Adrenal gland (tissue), 12 donors: ENCODE data around the gene GPR152. TPM values are rescaled to one million over a fixed set of nuclear protein-coding genes. Genes with fewer than 3 reads are reported as not detected.

ENCODE experiments used
- DNase-seq, 7 donors: peaks; one replicate each; pipeline ENCODE4 v3.0.0-alpha.2; 2019 to 2020
- H3K27ac ChIP-seq, 5 donors: fragments of 200-600 bp; sonication (generic) in 4 of 5; 1 replicate in 3 of 5; 2 replicates in 2 of 5; pipeline versions ENCODE4 v1.5.1 to v1.8.0; 2016 to 2020; ENCODE audit warnings: mild to moderate bottlenecking in 1 of 5
- H3K27me3 ChIP-seq: fragments of 200-600 bp; 2 replicates; pipeline ENCODE4 v1.8.0; 2021
- H3K36me3 ChIP-seq, 2 donors: fragments of 200-600 bp; replicated peaks in 1 of 2; 1 replicate in 1 of 2; 2 replicates in 1 of 2; pipeline versions ENCODE4 v1.5.1 to v1.8.0; 2018 to 2022
- H3K4me1 ChIP-seq, 2 donors: fragments of 200-600 bp; replicated peaks in 1 of 2; 1 replicate in 1 of 2; 2 replicates in 1 of 2; pipeline versions ENCODE4 v1.5.1 to v1.8.0; 2018 to 2021
- H3K4me3 ChIP-seq, 4 donors: fragments of 200-600 bp; sonication (generic) in 3 of 4; one replicate each; pipeline ENCODE4 v1.5.1; 2016 to 2018
- H3K9me3 ChIP-seq, 3 donors: fragments of 200-600 bp; sonication (generic) in 1 of 3; replicated peaks in 1 of 3; 1 replicate in 2 of 3; 2 replicates in 1 of 3; pipeline versions ENCODE4 v1.5.1 to v1.8.0; 2016 to 2021
- CTCF ChIP-seq, 6 experiments: fragments of 450-650 bp in 4 of 6; fragments of 200-600 bp in 2 of 6; sonication (generic) in 1 of 6; IDR thresholded peaks; 1 replicate in 5 of 6; 2 replicates in 1 of 6; pipeline versions ENCODE4 v1.5.1 to v1.8.0; 2016 to 2021; ENCODE audit warnings: antibody characterized with exemption in 6 of 6, mild to moderate bottlenecking in 2 of 6, moderate library complexity in 1 of 6
- POLR2A ChIP-seq, 2 donors: fragments of 450-650 bp; IDR thresholded peaks; one replicate each; pipeline ENCODE4 v1.6.1; 2017; ENCODE audit warnings: antibody characterized with exemption in 2 of 2, mild to moderate bottlenecking in 2 of 2, moderate library complexity in 1 of 2
- WGBS, 4 donors: extraction: QIAGEN DNeasy Blood & Tissue Kit in 2 of 4; methylation state at CpG; one replicate each; pipeline versions ENCODE4 v1.1.5 to v1.1.7; 2013 to 2017; 5-methylcytosine and 5-hydroxymethylcytosine counted together
- intact Hi-C, 2 donors: fragments of 100-400 bp; cut with DNase I; formaldehyde crosslinking; loops; one replicate each; pipeline versions ENCODE4 v1.14.1 to v1.15.0; 2022 to 2023
- polyA plus RNA-seq, 3 donors: library from polyadenylated mRNA; stranded (reverse); fragments of 200-250 nt in 2 of 3; fragments of 350-450 nt in 1 of 3; fragmentation: Illumina TruSeq in 1 of 3; extraction: RNeasy Lipid Tissue Mini Kit (QIAGEN cat#74804) in 1 of 3; gene quantifications; one replicate each; pipeline ENCODE4 v1.2.3, GENCODE V29; 2013 to 2014
- total RNA-seq, 9 donors: library from RNA; depleted of rRNA in 4 of 9; stranded (reverse); fragments of >200 nt in 4 of 9; fragments of 120-200 nt in 1 of 9; fragmentation: NEBNext Ultra II Directional in 1 of 9; extraction: Animal tissue kit (Norgen Biotek cat#: 25700) in 1 of 9; gene quantifications; one replicate each; pipeline versions ENCODE4 v1.1.0 to v1.2.4, GENCODE V29; 2013 to 2023
- donor health status: healthy with polysubstance abuse.
- donor health status: Bipolar disorder and iron deficiency.
- donor health status: DM: yes; HTN: yes; CAD: no.
- donor health status: DM: no; HTN: no; CAD: no.
- donor health status: DM: no; HTN: no; CAD: no.
- donor health status: DM: yes; HTN: yes; CAD: no.

GPR152 gene
- total and polyA plus RNA-seq, 12 donors, result 0.18 TPM; not detected in 11

GRCh38 chr11:67415501-67416304 lies 36.8 kb downstream of the GPR152 start, which contains the start of gene CARNS1:
CARNS1 (plus strand) TSS chr11:67415678; CDS start chr11:67416200, 522 bp downstream.
- TF ChIP-seq CTCF (IDR thresholded peaks at IDR 0.05) (no peak), POLR2A (IDR thresholded peaks at IDR 0.05) (no peak)
- DNase-seq, result no peak
- H3K4me3 ChIP-seq, result peak within 1 kb of the TSS in 1 of 4 donors; percentile 38
- WGBS, 4 donors, result 5 to 32% (median 8%) methylated on average over 7 to 67 of the region's 67 CpGs
- H3K36me3 ChIP-seq, result no peaks in the 10 kb centered on the region
- intact Hi-C loops, result no loop called here
- peaks cover 10 to 16% of the 10 kb centered on the region in 2 donors for H3K4me1 ChIP-seq
- no peaks in the 10 kb centered on the region for H3K9me3 ChIP-seq
- peaks cover 21% of the 10 kb centered on the region for H3K27me3 ChIP-seq
- H3K27ac ChIP-seq, result no peak within 1 kb of the TSS

DNA sequence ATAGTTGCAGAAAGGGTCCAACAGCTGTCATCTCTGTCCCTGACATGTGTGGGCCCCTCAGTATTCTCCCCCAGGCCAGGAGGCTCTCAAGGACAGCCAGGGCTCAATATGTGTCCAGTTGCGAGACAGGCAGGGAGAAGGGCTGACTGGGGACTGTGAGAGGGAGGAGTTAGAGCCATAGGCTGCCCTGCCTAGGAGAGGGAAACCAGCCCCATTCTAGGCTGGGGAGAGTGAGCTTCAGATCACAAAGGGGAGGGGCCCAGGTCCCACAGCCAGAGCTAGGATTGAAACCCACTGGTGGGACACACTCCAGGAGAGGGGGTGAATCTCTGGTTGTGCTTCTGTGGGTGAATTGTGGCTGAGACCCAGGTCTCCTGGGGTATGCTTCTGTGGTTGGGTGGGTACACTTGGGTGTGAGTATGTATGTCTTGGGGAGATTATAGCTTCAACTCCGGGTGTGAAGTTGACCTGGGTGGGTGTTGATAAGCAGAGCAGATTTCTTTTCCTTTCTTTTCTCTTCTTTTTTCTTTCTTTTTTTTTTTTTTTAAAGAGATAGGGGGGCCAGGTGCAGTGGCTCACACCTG lies 39.2 kb downstream of the GPR152 start:
- no peaks in the 10 kb centered on the region for H3K9me3 ChIP-seq
- H3K36me3 ChIP-seq, result no peaks in the 10 kb centered on the region
- peaks cover 4 to 9% of the 10 kb centered on the region in 2 donors for H3K4me1 ChIP-seq
- H3K4me3 ChIP-seq, result no peak overlapping the region
- intact Hi-C loops, result no loop called here
- peaks cover 34% of the 10 kb centered on the region for H3K27me3 ChIP-seq
- 41 to 76% (median 55%) methylated on average over 2 of the region's 2 CpGs for WGBS, 4 donors
- no peak overlapping the region for H3K27ac ChIP-seq
- DNase-seq, result no peak
- TF ChIP-seq POLR2A (IDR thresholded peaks at IDR 0.05), result no peak
- TF ChIP-seq CTCF (IDR thresholded peaks at IDR 0.05), result no peak

GRCh38 chr11:67412495-67413179 lies 39.9 kb downstream of the GPR152 start:
- no peak for TF ChIP-seq CTCF (IDR thresholded peaks at IDR 0.05)
- TF ChIP-seq POLR2A (IDR thresholded peaks at IDR 0.05), result no peak
- Histone ChIP-seq H3K27me3 (peaks cover 39% of the 10 kb centered on the region), H3K36me3 (no peaks in the 10 kb centered on the region), H3K9me3 (no peaks in the 10 kb centered on the region), H3K27ac (no peak overlapping the region), H3K4me3 (no peak overlapping the region), H3K4me1 (peaks cover 4 to 9% of the 10 kb centered on the region in 2 donors)
- 49 to 63% (median 51%) methylated on average over 5 to 9 of the region's 9 CpGs for WGBS, 4 donors
- intact Hi-C loops, result no loop called here
- no peak for DNase-seq

DNA sequence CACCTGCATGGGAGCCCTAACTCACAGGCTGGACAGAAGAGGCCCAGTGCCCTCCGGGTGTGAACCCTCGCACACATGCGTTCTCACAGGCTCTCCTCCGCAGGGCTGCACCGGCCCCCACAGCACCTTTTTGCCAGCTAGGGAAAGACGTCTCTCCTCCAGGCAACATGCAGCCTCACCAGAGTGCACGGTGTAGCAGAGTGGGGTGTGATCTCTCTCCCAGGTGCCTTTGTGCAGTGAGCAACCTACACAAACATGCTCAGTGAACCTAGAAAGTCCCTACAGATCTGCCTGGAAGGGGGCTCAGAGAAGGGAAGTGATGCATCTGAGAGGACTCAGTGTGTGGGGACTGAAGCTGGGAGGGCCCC lies 40.8 kb downstream of the GPR152 start:
- 33 to 77% (median 66%) methylated on average over 1 to 7 of the region's 7 CpGs for WGBS, 4 donors
- intact Hi-C loops, result no loop called here
- no peak overlapping the region for H3K4me3 ChIP-seq
- no peaks in the 10 kb centered on the region for H3K9me3 ChIP-seq
- H3K27me3 ChIP-seq, result peaks cover 39% of the 10 kb centered on the region
- peaks cover 4 to 9% of the 10 kb centered on the region in 2 donors for H3K4me1 ChIP-seq
- H3K27ac ChIP-seq, result no peak overlapping the region
- no peak for DNase-seq
- H3K36me3 ChIP-seq, result no peaks in the 10 kb centered on the region
- no peak for TF ChIP-seq CTCF (IDR thresholded peaks at IDR 0.05)
- no peak for TF ChIP-seq POLR2A (IDR thresholded peaks at IDR 0.05)
